Glutamatergic neuron (in vitro differentiated cells): ENCODE results near the gene C22orf39. TPM values are rescaled to one million over a fixed set of nuclear protein-coding genes. Genes with fewer than 3 reads are reported as not detected.

Experiments used
- DNase-seq: peaks from one replicate; pipeline ENCODE4 v3.0.0; 2022
- H3K27ac Mint-ChIP-seq: one replicate; pipeline ENCODE4 v1.8.0; 2020; ENCODE audit warnings: mild to moderate bottlenecking, mixed read lengths, inconsistent platforms; ENCODE audit not compliant: unreplicated experiment
- H3K27me3 Mint-ChIP-seq: one replicate; pipeline ENCODE4 v1.8.0; 2020; ENCODE audit warnings: mild to moderate bottlenecking, moderate library complexity, mixed read lengths, inconsistent platforms; ENCODE audit not compliant: unreplicated experiment
- H3K36me3 Mint-ChIP-seq: one replicate; pipeline ENCODE4 v1.8.0; 2020; ENCODE audit warnings: mild to moderate bottlenecking, mixed read lengths, inconsistent platforms; ENCODE audit not compliant: unreplicated experiment
- H3K4me1 Mint-ChIP-seq: one replicate; pipeline ENCODE4 v1.8.0; 2020; ENCODE audit warnings: mild to moderate bottlenecking, low read depth, mixed read lengths, inconsistent platforms; ENCODE audit not compliant: unreplicated experiment
- H3K4me3 Mint-ChIP-seq: one replicate; pipeline ENCODE4 v1.8.0; 2020; ENCODE audit warnings: mild to moderate bottlenecking, mixed read lengths, inconsistent platforms; ENCODE audit not compliant: unreplicated experiment
- H3K9me3 Mint-ChIP-seq: one replicate; pipeline ENCODE4 v1.8.0; 2020; ENCODE audit warnings: mild to moderate bottlenecking, moderate library complexity, mixed read lengths, inconsistent platforms; ENCODE audit not compliant: unreplicated experiment
- CTCF ChIP-seq: fragments of 200-600 bp; sonication (generic); IDR thresholded peaks from one replicate; pipeline ENCODE4 v1.5.0; 2021; ENCODE audit not compliant: partially characterized antibody, unreplicated experiment
- total RNA-seq: library from RNA; stranded (reverse); fragmentation: NEBNext Ultra II Directional; extraction: Animal tissue kit (Norgen Biotek cat#: 25700); gene quantifications from one replicate; pipeline ENCODE4 v1.2.1, GENCODE V29; 2021; ENCODE audit not compliant: unreplicated experiment

The C22orf39 gene
- total RNA-seq, 1 donor from 2014 or later: 47.7 TPM

- H3K36me3 Mint-ChIP-seq: no peaks in the 10 kb centered on the region
- DNase-seq: peak; percentile 53
- peaks cover 8% of the 10 kb centered on the region for H3K9me3 Mint-ChIP-seq
- peaks cover 21% of the 10 kb centered on the region for H3K4me1 Mint-ChIP-seq
- H3K27me3 Mint-ChIP-seq: no peaks in the 10 kb centered on the region
- H3K4me3 Mint-ChIP-seq: peak overlapping the region; percentile 87
- H3K27ac Mint-ChIP-seq: peak overlapping the region; percentile 52
- TF ChIP-seq CTCF: peak; percentile 38
These were observed 16.5 kb downstream of the C22orf39 start for GRCh38 chr22:19430890-19431541.

DNA sequence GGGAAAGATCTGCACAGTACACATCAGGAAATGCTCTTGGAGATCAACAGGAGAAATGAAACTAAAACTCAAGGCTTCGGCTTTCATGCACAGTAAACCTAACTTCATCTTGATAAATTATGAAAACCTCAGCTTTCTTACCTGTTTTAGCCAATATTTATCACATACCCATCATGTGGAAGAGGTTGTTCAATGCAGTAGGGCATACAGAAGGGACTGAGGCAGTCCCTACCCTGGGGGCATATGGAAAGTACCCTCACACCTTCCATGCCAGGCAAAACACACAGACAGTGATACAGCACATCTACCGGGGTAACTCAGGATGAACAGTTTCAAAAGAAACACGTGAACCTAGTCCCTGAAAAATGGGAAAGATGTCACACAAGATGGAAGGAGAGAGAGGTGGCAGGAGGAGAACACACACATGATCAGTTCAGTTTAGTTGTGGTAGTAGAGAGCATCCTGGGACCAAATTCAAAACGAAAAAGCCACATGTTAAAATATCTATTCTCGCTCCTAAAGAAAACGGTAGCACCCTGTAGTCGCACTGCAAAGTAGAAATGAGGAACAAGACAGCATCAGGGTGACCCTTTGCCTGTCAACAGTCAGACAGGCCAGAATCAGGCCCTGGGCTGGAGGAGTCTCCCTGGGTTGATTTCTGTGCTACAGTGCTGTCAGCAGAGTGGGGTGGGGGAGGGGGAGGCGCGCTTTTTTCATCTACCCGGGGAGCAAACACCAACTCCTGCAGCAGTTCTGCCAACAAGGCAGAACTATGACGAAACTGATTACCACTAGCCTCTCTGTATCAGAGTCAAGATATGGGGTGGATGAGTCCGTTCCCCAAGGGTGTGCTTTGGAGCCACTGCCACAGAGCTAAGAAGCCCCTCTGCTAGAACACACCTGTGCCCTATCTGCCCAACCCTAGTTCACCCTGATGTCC is 17.3 kb downstream of the C22orf39 start:
- peak; percentile 41 for DNase-seq
- no peak for TF ChIP-seq CTCF
- peaks cover 8% of the 10 kb centered on the region for H3K9me3 Mint-ChIP-seq
- no peaks in the 10 kb centered on the region for H3K27me3 Mint-ChIP-seq
- no peaks in the 10 kb centered on the region for H3K36me3 Mint-ChIP-seq
- peak overlapping the region; percentile 52 for H3K27ac Mint-ChIP-seq
- peaks cover 18% of the 10 kb centered on the region for H3K4me1 Mint-ChIP-seq
- H3K4me3 Mint-ChIP-seq: peak overlapping the region; percentile 87

GRCh38 chr22:19424186-19424500 is 23.4 kb downstream of the C22orf39 start:
- TF ChIP-seq CTCF: no peak
- Mint-ChIP-seq H3K4me3 (no peak overlapping the region), H3K27me3 (peaks cover 6% of the 10 kb centered on the region), H3K4me1 (peaks cover 23% of the 10 kb centered on the region), H3K9me3 (peaks cover 4% of the 10 kb centered on the region), H3K36me3 (no peaks in the 10 kb centered on the region), H3K27ac (no peak overlapping the region)
- no peak for DNase-seq

DNA sequence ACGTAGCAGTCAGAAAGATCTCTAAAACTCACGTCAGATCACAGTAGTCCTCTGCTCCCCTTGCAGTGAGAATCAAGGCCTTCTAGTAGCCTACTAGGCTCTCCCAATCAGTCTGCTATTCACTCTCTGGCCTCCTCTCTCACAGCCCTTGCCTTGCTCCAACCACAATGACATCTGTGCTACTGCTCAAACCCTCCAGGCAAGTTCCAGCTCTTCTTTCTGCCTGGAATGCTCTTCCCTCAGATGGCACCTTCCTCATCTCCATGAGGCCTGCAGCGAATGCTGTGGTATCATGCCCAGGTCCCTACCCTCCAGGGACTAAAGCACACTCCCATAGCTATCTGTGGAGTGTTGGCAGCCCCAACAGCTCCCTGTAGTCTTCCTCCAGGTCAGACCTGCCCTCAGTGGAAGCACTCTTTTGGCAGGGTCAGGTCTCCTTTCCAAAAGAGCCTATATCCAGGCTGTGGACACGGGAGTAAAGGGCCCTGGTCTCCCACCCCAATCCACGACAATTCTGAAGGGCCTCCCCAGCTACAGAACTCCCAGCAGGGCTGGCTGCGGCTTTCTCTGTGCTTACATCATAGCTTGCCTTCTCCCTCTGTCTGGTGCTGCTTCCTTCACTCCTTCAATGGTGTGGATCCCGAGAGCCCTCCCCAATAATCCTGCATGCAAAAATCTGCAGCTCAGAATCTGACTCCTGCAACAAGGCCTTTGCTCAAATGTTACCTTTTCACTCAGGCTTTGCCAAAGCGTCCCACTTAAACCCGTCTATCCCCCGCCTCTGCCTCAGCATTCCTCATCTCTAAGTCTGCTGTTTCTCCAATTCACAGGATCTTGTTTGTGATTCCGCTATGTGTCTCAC is 24.8 kb downstream of the C22orf39 start:
- Mint-ChIP-seq H3K27ac (peak overlapping the region; percentile 49), H3K27me3 (peaks cover 6% of the 10 kb centered on the region), H3K4me3 (no peak overlapping the region), H3K36me3 (no peaks in the 10 kb centered on the region), H3K4me1 (peaks cover 25% of the 10 kb centered on the region), H3K9me3 (peaks cover 4% of the 10 kb centered on the region)
- TF ChIP-seq CTCF: no peak
- DNase-seq: no peak
